ENCODE results near the gene ZNF629. TPM values are rescaled to one million over a fixed set of nuclear protein-coding genes. Genes with fewer than 3 reads are reported as not detected.

The ZNF629 gene
- total RNA-seq, 1 experiment from 2014 or later, result 18.4 TPM

DNA sequence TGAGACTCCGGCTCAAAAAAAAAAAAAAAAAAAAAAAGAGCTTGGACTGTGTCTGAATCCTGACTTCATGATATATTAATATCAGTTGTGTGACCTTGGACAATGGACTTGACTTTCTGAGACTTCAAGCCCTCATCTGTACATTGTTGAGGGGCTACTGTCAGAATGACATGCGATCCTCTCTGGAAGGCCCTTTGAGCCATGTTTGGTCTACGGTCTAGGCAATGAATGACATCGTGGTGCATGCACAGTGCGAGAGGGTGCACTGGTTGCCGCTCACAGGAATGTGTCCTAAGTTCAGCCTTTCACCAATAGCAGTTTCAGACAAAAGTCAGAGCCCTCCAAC, 43.0 kb upstream of the ZNF629 start:
- Histone ChIP-seq H3K4me1 (ENCODE audit: control insufficient read depth in 1 of 2, insufficient read depth in 2 of 2, low read length in 2 of 2) (no peaks in the 10 kb centered on the region), H3K4me2 (ENCODE audit: low read length) (no peak overlapping the region), H3K9me2 (ENCODE audit: insufficient read depth) (no peaks in the 10 kb centered on the region), H3K4me3 (replicated peaks in 1 of 2; ENCODE audit: low read depth in 1 of 2, low read length in 2 of 2) (no peak overlapping the region), H3K79me2 (ENCODE audit: insufficient read depth, low read length) (no peaks in the 10 kb centered on the region), H4K20me1 (ENCODE audit: insufficient read depth) (no peaks in the 10 kb centered on the region), H3K36me3 (ENCODE audit: control insufficient read depth in 1 of 2, insufficient read depth in 2 of 2, low read length in 2 of 2) (no peaks in the 10 kb centered on the region), H3K9ac (ENCODE audit: low read length) (no peak overlapping the region), H2AFZ (ENCODE audit: low read depth, low read length, poor library complexity, severe bottlenecking) (no peak overlapping the region), H3K9me3 (ENCODE audit: control insufficient read depth in 1 of 2, insufficient read depth in 1 of 2, low read depth in 1 of 2, low read length in 2 of 2) (no peaks in the 10 kb centered on the region), H3K27ac (ENCODE audit: low read depth, low read length) (no peak overlapping the region), H3K27me3 (ENCODE audit: insufficient read depth, low read length) (no peaks in the 10 kb centered on the region)
- BruUV-seq (replicated peaks), result no TSS peak
- TF ChIP-seq SRF (IDR thresholded peaks at IDR 0.05; ENCODE audit: low read depth), result no peak
- CTCF ChIA-PET, result no interaction called here
- intact Hi-C loops (cut with micrococcal nuclease), result no loop called here
- DNase-seq (ENCODE audit: low read depth, low spot score), result no peak
- RAD21 ChIA-PET (ENCODE audit: low non-redundant PET in 1 of 2, low total read pairs in 2 of 2, uncharacterized antibody in 2 of 2, unreplicated experiment in 2 of 2), result no interaction called here
- POLR2A ChIA-PET, result no interaction called here
- no peak for ATAC-seq

DNA sequence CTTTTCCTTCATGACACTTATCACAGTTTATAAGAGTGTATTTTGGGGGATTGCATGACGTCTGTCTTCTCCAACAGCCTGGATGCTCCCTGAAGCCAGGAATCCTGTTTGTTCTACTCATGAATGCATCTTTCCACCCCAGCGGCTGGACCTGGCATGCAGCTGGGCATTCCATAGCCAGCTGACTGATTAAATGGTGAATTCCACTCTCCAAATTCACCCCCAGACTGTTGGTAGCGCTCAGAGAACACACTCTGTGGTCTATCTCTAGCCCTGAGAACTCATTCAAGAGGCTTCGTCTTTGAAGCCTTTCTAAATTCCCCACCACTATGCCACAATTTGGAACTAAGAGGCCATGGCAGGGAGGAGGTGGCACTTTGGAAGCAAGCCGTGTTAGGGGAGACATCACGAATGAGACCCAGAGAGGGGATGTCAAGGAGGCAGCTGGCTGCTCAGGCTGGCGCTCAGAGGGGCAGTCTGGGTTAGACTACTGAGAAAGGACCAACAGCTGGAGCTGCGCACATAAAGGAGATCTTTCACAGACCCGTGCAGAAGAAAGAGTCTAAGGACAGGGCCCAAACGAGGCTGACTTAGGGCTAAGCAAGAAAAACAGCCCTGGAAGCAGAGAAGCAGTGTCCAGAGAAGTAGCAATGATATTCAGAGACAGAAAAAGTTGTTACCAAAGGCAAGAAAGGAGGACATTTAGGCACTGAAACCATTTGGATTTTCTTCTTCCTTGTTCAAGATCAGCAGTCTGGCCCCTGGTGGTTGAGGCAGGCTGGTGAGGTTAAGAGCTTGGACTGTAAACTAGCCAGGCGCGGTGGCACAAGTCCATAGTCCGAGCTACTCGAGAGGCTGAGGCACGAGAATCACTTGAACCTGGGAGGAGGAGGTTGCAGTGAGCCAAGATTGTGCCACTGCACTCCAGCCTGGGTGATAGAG, 42.4 kb upstream of the ZNF629 start:
- DNase-seq (ENCODE audit: low read depth, low spot score) (no peak), ATAC-seq (0 out of 2 replicates have a peak, but pooled peaks have one; percentile 53)
- H2AFZ ChIP-seq (ENCODE audit: low read depth, low read length, poor library complexity, severe bottlenecking), result no peak overlapping the region
- POLR2A ChIA-PET, result no interaction called here
- H3K27ac ChIP-seq (ENCODE audit: low read depth, low read length), result no peak overlapping the region
- RAD21 ChIA-PET (ENCODE audit: low non-redundant PET in 1 of 2, low total read pairs in 2 of 2, uncharacterized antibody in 2 of 2, unreplicated experiment in 2 of 2), result no interaction called here
- CTCF ChIA-PET, result interaction anchor here (1.5 kb wide), 1 partner anchor 15 kb away, joined by 3 read pairs; no protein-coding TSS in a partner anchor
- intact Hi-C loops (cut with micrococcal nuclease), result no loop called here
- H3K9me2 ChIP-seq (ENCODE audit: insufficient read depth), result no peaks in the 10 kb centered on the region
- no peaks in the 10 kb centered on the region for H3K36me3 ChIP-seq (ENCODE audit: control insufficient read depth in 1 of 2, insufficient read depth in 2 of 2, low read length in 2 of 2)
- no peaks in the 10 kb centered on the region for H3K27me3 ChIP-seq (ENCODE audit: insufficient read depth, low read length)
- no peaks in the 10 kb centered on the region for H3K9me3 ChIP-seq (ENCODE audit: control insufficient read depth in 1 of 2, insufficient read depth in 1 of 2, low read depth in 1 of 2, low read length in 2 of 2)
- no peak overlapping the region for H3K4me3 ChIP-seq (replicated peaks in 1 of 2; ENCODE audit: low read depth in 1 of 2, low read length in 2 of 2)
- H3K4me1 ChIP-seq (ENCODE audit: control insufficient read depth in 1 of 2, insufficient read depth in 2 of 2, low read length in 2 of 2), result no peaks in the 10 kb centered on the region
- H3K79me2 ChIP-seq (ENCODE audit: insufficient read depth, low read length), result no peaks in the 10 kb centered on the region
- no peaks in the 10 kb centered on the region for H4K20me1 ChIP-seq (ENCODE audit: insufficient read depth)
- no peak overlapping the region for H3K9ac ChIP-seq (ENCODE audit: low read length)
- BruUV-seq (replicated peaks), result no TSS peak
- no peak for TF ChIP-seq EZH2phosphoT487 (IDR thresholded peaks at IDR 0.05; ENCODE audit: borderline replicate concordance)
- TF ChIP-seq, protein P1, sequence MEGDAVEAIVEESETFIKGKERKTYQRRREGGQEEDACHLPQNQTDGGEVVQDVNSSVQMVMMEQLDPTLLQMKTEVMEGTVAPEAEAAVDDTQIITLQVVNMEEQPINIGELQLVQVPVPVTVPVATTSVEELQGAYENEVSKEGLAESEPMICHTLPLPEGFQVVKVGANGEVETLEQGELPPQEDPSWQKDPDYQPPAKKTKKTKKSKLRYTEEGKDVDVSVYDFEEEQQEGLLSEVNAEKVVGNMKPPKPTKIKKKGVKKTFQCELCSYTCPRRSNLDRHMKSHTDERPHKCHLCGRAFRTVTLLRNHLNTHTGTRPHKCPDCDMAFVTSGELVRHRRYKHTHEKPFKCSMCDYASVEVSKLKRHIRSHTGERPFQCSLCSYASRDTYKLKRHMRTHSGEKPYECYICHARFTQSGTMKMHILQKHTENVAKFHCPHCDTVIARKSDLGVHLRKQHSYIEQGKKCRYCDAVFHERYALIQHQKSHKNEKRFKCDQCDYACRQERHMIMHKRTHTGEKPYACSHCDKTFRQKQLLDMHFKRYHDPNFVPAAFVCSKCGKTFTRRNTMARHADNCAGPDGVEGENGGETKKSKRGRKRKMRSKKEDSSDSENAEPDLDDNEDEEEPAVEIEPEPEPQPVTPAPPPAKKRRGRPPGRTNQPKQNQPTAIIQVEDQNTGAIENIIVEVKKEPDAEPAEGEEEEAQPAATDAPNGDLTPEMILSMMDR (IDR thresholded peaks at IDR 0.05 in 2 of 3, conservative IDR thresholded peaks at IDR 0.05 in 1 of 3; ENCODE audit: borderline replicate concordance in 1 of 3, insufficient read depth in 1 of 3, low read depth in 2 of 3, low read length in 2 of 3), result 0 out of 6 replicates have a peak, but pooled peaks of 1 of the 3 experiments have one; percentile 2
- no peak overlapping the region for H3K4me2 ChIP-seq (ENCODE audit: low read length)
